Measurements from ENCODE around the gene SLF1. TPM values are rescaled to one million over a fixed set of nuclear protein-coding genes. Genes with fewer than 3 reads are reported as not detected.
A peak's percentile ranks its signal among the peaks of the same experiment; 100 is the strongest.

SLF1 gene
- total RNA-seq, 4 donors from 2014 or later = 1.7 to 7.2 (median 5.4) TPM

- TF ChIP-seq CTCF (IDR thresholded peaks at IDR 0.05) (no peak), POLR2A (IDR thresholded peaks at IDR 0.05) (no peak)
- intact Hi-C loops (cut with DNase I; ENCODE audit: low total_unique reads) = no loop called here
- no peak overlapping the region for H3K4me3 ChIP-seq (ENCODE audit: low read depth, poor library complexity, severe bottlenecking)
- no peak for DNase-seq (ENCODE audit: low spot score in 2 of 2)
- 74 to 83% methylated on average over 2 of the region's 2 CpGs for WGBS, 2 donors
These were observed 4.9 kb upstream of the SLF1 start for GRCh38 chr5:94613583-94613982.

- no peak for DNase-seq (ENCODE audit: low spot score in 2 of 2)
- H3K4me3 ChIP-seq (ENCODE audit: low read depth, poor library complexity, severe bottlenecking) = no peak overlapping the region
- TF ChIP-seq POLR2A (IDR thresholded peaks at IDR 0.05) (no peak), CTCF (IDR thresholded peaks at IDR 0.05) (no peak)
- WGBS, 2 donors = 84 to 97% methylated on average over 2 of the region's 2 CpGs
- intact Hi-C loops (cut with DNase I; ENCODE audit: low total_unique reads) = no loop called here
These were observed 4.2 kb upstream of the SLF1 start for GRCh38 chr5:94614156-94614805.

- 94 to 95% methylated on average over 3 of the region's 3 CpGs for WGBS, 2 donors
- DNase-seq (ENCODE audit: low spot score in 2 of 2) = no peak
- TF ChIP-seq POLR2A (IDR thresholded peaks at IDR 0.05) (no peak), CTCF (IDR thresholded peaks at IDR 0.05) (no peak)
- H3K4me3 ChIP-seq (ENCODE audit: low read depth, poor library complexity, severe bottlenecking) = no peak overlapping the region
- intact Hi-C loops (cut with DNase I; ENCODE audit: low total_unique reads) = no loop called here
These were observed 2.6 kb upstream of the SLF1 start for GRCh38 chr5:94615862-94616261.

- intact Hi-C loops (cut with DNase I; ENCODE audit: low total_unique reads) = no loop called here
- peak overlapping the region; percentile 58 for H3K4me3 ChIP-seq (ENCODE audit: low read depth, poor library complexity, severe bottlenecking)
- WGBS, 2 donors = 0 to 1% methylated on average over 23 of the region's 23 CpGs
- DNase-seq (ENCODE audit: low spot score in 2 of 2) = peak; percentile 36 to 86
- TF ChIP-seq CTCF (IDR thresholded peaks at IDR 0.05) (no peak), POLR2A (IDR thresholded peaks at IDR 0.05) (no peak)
These were observed 408 bp upstream of the SLF1 start for GRCh38 chr5:94618029-94618492.

GRCh38 chr5:94620256-94620655 is 1.8 kb downstream of the SLF1 start:
- H3K4me3 ChIP-seq (ENCODE audit: low read depth, poor library complexity, severe bottlenecking) = no peak overlapping the region
- 92% methylated on average over 5 of the region's 5 CpGs for WGBS, 2 donors
- intact Hi-C loops (cut with DNase I; ENCODE audit: low total_unique reads) = no loop called here
- TF ChIP-seq CTCF (IDR thresholded peaks at IDR 0.05) (no peak), POLR2A (IDR thresholded peaks at IDR 0.05) (no peak)
- no peak for DNase-seq (ENCODE audit: low spot score in 2 of 2)

- WGBS, 2 donors = 65 to 70% methylated on average over 5 of the region's 5 CpGs
- H3K4me3 ChIP-seq (ENCODE audit: low read depth, poor library complexity, severe bottlenecking) = no peak overlapping the region
- no peak for TF ChIP-seq POLR2A (IDR thresholded peaks at IDR 0.05)
- no peak for TF ChIP-seq CTCF (IDR thresholded peaks at IDR 0.05)
- DNase-seq (ENCODE audit: low spot score in 2 of 2) = no peak
- intact Hi-C loops (cut with DNase I; ENCODE audit: low total_unique reads) = no loop called here
These were observed 3.3 kb downstream of the SLF1 start for GRCh38 chr5:94621763-94622162.

All from lower leg skin (tissue), 4 donors.